ENCODE results near the gene ARF5. TPM values are rescaled to one million over a fixed set of nuclear protein-coding genes. Genes with fewer than 3 reads are reported as not detected.

The ARF5 gene
- total RNA-seq, 1 donor from 2014 or later, result 189 TPM

DNA sequence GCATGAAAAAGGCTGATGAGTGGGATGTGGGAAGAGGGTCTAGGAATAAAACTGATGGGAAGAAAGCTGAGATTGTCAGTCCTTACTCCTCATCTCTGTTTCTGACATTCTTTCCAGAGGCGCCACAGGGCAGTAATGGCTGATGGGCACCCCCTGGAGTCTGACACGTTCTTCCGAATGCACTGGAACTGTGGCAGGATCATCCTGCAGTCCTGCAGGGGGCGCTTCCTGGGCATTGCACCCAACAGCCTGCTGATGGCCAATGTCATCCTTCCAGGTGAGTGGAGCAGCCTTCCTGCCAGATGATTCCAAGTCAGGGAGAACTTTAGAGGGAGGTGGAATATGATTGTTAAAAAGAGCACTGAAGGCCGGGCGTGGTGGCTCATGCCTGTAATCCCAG, 10.1 kb downstream of the ARF5 start:
- no peaks in the 10 kb centered on the region for H3K9me3 Mint-ChIP-seq
- TF ChIP-seq, protein P1, sequence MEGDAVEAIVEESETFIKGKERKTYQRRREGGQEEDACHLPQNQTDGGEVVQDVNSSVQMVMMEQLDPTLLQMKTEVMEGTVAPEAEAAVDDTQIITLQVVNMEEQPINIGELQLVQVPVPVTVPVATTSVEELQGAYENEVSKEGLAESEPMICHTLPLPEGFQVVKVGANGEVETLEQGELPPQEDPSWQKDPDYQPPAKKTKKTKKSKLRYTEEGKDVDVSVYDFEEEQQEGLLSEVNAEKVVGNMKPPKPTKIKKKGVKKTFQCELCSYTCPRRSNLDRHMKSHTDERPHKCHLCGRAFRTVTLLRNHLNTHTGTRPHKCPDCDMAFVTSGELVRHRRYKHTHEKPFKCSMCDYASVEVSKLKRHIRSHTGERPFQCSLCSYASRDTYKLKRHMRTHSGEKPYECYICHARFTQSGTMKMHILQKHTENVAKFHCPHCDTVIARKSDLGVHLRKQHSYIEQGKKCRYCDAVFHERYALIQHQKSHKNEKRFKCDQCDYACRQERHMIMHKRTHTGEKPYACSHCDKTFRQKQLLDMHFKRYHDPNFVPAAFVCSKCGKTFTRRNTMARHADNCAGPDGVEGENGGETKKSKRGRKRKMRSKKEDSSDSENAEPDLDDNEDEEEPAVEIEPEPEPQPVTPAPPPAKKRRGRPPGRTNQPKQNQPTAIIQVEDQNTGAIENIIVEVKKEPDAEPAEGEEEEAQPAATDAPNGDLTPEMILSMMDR (conservative IDR thresholded peaks at IDR 0.05), result peak; percentile 34
- no peak overlapping the region for H3K4me3 Mint-ChIP-seq
- no peak overlapping the region for H3K27ac Mint-ChIP-seq
- no peak for DNase-seq (ENCODE audit: extremely low spot score, unreplicated experiment)
- H3K36me3 Mint-ChIP-seq, result no peaks in the 10 kb centered on the region
- H3K4me1 Mint-ChIP-seq (ENCODE audit: unreplicated experiment), result no peaks in the 10 kb centered on the region
- H3K27me3 Mint-ChIP-seq, result peaks cover 20% of the 10 kb centered on the region

DNA sequence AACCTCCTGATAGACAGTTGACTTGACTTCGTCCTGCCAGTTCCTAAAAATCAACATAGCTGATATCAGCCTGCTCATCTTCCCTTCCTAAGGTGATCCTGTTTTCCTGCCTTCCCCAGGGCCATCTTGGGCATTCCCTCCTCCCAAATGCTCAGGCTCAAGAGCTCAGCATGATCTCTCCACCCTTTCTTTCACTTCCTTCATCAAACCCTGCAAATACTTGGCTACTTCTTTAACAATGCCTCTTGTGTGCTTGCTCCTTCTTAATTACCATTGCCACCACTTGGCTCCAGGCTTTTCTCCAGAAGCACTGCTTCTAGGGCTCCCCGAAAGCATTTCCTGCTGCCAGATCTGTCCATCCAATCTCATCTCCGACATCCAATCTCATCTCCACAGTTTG, 12.7 kb downstream of the ARF5 start:
- Mint-ChIP-seq H3K36me3 (no peaks in the 10 kb centered on the region), H3K27ac (no peak overlapping the region), H3K4me3 (no peak overlapping the region), H3K27me3 (peaks cover 17% of the 10 kb centered on the region), H3K9me3 (no peaks in the 10 kb centered on the region), H3K4me1 (ENCODE audit: unreplicated experiment) (no peaks in the 10 kb centered on the region)
- DNase-seq (ENCODE audit: extremely low spot score, unreplicated experiment), result no peak
- TF ChIP-seq, protein P1 (conservative IDR thresholded peaks at IDR 0.05), result no peak

DNA sequence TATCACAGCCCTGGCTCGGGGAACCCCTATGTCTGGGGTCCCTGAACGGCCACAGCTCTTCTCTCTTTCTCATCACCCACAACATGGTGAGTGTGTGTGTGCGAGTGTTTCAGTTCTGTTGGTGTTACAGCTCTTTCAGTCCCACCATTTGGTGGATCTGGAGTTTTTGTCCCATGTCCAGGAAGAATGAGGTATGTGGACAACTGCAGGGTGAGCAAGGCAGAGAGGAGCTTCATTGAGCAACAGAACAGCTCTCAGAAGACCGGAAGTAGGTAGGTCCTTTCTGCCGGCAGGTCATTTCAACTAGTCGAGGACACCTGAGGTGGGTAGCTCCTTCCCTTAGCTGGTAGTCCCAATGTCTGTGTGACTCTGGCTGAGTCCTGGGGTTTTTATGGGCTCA, 20.2 kb downstream of the ARF5 start:
- Mint-ChIP-seq H3K27ac (no peak overlapping the region), H3K27me3 (peaks cover 21% of the 10 kb centered on the region), H3K4me3 (no peak overlapping the region), H3K4me1 (ENCODE audit: unreplicated experiment) (no peaks in the 10 kb centered on the region), H3K9me3 (peaks cover 4% of the 10 kb centered on the region), H3K36me3 (no peaks in the 10 kb centered on the region)
- TF ChIP-seq, protein P1 (conservative IDR thresholded peaks at IDR 0.05), result no peak
- DNase-seq (ENCODE audit: extremely low spot score, unreplicated experiment), result no peak

DNA sequence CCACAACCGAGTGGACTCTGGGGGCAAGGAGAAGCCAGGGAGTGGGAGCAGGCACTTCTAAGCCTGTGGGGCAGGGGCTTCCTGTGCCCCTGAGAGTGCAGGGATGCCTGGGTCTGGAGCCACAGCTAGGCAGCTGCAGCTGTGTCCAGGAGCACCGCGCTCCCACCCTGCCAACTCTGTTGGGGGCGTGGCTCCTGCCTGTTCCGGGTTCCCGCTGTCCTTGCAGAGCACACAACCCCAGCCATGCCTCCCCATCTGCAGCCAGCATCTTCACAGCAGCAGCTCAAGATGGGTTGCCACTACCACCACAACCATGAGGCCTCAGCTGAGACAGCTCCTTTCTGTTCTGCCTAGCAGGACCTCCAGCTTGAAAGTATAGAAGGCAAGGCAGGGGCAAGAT, 21.1 kb downstream of the ARF5 start:
- no peak overlapping the region for H3K4me3 Mint-ChIP-seq
- TF ChIP-seq, protein P1 (conservative IDR thresholded peaks at IDR 0.05), result no peak
- H3K4me1 Mint-ChIP-seq (ENCODE audit: unreplicated experiment), result no peaks in the 10 kb centered on the region
- peaks cover 4% of the 10 kb centered on the region for H3K9me3 Mint-ChIP-seq
- H3K36me3 Mint-ChIP-seq, result no peaks in the 10 kb centered on the region
- no peak overlapping the region for H3K27ac Mint-ChIP-seq
- H3K27me3 Mint-ChIP-seq, result peaks cover 27% of the 10 kb centered on the region
- no peak for DNase-seq (ENCODE audit: extremely low spot score, unreplicated experiment)

DNA sequence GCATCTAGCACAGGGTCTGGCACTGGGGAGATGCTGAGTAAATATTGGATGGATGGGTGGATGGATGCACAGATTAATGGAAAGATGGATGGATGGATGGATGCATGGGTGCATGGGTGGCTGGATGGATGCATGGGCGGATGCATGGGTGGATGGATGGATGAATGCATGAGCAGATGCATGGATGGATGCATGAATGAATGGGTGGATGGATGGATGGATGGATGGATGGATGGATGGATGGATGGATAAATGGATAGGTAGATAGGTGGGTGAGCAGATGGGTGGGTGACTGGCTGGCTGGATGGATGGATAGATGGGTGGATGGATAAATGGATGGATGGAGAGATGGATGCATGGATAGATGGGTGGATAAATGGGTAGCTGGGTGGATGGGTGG, 24.1 kb downstream of the ARF5 start:
- H3K36me3 Mint-ChIP-seq, result no peaks in the 10 kb centered on the region
- H3K9me3 Mint-ChIP-seq, result peaks cover 4% of the 10 kb centered on the region
- TF ChIP-seq, protein P1 (conservative IDR thresholded peaks at IDR 0.05), result no peak

DNA sequence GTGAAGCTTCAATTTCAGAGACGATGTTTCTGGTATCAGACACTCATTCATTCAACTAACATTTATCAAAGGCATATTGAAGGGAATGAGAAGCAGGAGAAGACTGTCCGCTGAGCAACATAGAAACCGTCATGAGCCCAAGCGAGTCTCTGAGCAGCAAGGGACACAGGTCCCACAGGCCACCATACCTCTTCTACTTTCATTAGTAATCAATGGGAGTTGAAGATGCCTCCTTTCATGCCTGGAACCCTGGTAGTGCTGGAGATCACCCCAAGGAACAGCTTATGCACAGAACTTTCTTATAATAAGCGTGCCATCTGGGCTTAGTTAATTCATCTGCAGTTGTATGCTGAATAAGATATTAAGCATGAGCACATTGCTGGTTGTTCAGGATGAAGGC, 28.5 kb downstream of the ARF5 start:
- no peaks in the 10 kb centered on the region for H3K36me3 Mint-ChIP-seq
- no peak for DNase-seq (ENCODE audit: extremely low spot score, unreplicated experiment)
- TF ChIP-seq, protein P1 (conservative IDR thresholded peaks at IDR 0.05), result no peak
- H3K9me3 Mint-ChIP-seq, result peaks cover 4% of the 10 kb centered on the region
- H3K4me1 Mint-ChIP-seq (ENCODE audit: unreplicated experiment), result peaks cover 7% of the 10 kb centered on the region
- peak overlapping the region; percentile 20 for H3K4me3 Mint-ChIP-seq
- no peak overlapping the region for H3K27ac Mint-ChIP-seq
- H3K27me3 Mint-ChIP-seq, result peaks cover 93% of the 10 kb centered on the region

More for the DNA sequence above, 24.1 kb downstream of the ARF5 start:
- H3K27me3 Mint-ChIP-seq, result peaks cover 54% of the 10 kb centered on the region
- H3K4me3 Mint-ChIP-seq, result no peak overlapping the region
- no peak overlapping the region for H3K27ac Mint-ChIP-seq
- no peak for DNase-seq (ENCODE audit: extremely low spot score, unreplicated experiment)
- H3K4me1 Mint-ChIP-seq (ENCODE audit: unreplicated experiment), result no peaks in the 10 kb centered on the region
